HG03139 (cell line): ENCODE results near the gene TEX13C.
"Not testable (repeated sequence)": the region's sequence is repeated elsewhere in the genome, so short reads cannot be mapped to it uniquely, and the experiment has no call there.

Source experiments
- ATAC-seq: cut with Tn5 transposase; IDR thresholded peaks from one replicate; pipeline ENCODE4 v1.9.1; 2021; ENCODE audit not compliant: unreplicated experiment

The TEX13C gene

DNA sequence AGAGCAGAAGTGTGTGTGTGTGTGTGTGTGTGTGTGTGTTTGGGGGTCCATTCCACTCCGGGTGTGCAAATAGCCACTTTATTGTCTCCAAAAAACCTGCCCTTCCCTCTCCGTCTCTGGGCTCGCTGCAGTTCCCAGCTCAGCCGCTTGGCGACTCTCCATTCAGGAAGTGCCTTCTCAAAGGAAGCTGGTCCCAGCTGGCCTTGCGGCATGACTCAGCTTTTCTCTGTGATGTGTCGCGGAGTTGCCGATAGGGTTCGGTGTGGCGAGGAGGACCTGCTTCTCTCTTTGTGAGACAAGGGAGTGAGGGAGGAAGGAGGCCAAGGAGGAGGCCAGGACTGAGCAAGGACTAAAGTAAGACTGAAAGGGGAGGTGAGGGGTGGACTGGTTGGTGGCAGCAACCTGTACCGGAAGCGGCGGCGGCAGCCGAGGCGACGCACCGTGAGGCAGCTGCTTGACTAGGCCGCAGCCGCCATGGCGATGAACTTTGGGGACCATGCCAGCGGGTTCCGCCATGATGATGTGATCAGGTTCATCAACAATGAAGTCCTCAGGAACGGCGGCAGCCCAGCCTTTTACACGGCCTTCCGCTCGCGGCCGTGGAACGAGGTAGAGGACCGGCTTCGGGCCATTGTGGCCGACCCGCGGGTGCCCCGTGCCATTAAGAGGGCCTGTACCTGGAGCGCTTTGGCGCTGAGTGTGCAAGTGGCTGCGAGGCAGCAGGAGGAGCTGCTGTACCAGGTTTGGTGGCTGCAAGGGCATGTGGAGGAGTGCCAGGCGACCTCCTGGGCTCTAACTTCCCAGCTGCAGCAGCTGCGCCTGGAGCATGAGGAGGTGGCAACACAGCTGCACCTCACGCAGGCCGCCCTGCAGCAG lies at the start of gene TEX13C:
TEX13C (plus strand) TSS at position 226 of the 876 bp plus-strand sequence; CDS start at position 475, 249 bp downstream.
- ATAC-seq, result no peak

DNA sequence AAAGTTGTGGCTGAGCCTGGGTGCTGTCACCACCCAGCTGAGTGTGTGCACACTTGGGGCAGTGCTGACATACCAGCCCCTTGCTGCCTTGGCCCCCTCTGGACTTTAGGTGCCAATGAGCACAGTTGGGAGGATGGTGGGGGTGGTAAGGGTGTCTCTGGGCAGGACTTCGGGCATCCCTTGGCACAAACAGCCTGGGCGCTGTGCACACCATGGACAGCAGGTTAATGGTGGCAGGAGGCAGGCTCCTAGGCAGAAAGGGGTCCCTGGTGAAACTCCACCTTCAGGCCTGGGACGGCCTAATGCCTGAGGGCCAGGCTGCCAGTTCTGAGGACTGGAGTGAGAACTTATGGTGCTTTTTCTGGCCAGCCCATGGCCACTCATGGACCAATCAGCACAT lies 32.4 kb upstream of the TEX13C start:
- no peak for ATAC-seq

DNA sequence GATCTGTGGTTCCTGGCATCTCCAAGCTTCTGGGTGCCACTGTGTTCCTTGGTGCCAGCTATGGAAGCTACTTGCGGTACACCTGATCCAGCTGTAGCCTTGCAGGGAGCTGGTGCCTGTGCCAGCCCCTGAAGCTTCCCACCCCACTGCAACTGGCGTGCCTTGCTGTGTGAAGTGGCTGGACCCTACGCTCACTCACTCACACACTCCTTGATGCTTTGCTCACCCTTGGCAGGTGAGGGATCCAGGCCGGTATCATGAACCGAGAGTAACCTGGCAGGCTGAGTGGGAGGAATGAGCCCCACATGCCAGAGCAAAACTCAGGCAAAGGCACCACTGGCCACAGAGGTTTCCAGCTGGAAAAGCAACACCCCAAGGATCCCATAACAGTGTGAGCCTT lies 31.3 kb upstream of the TEX13C start:
- no peak for ATAC-seq

DNA sequence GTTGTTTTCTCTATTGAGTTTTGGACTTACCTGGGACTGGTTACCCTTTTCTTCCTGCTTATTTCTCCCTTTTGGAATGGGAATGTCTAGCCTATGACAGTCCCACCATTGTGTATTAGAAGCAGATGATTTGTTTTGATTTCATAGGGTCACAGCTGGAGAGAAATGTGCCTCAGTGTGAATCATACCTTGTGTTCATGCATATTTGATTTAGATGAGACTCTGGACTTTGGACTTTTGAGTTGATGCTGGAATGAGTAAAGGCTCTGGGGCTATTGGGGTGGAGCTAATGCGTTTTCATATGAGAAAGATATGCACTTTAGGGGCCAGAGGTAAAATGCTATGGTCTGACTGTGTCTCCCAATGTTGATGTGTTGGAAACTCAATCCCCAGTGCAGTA lies 30.5 kb upstream of the TEX13C start:
- ATAC-seq, result no peak

DNA sequence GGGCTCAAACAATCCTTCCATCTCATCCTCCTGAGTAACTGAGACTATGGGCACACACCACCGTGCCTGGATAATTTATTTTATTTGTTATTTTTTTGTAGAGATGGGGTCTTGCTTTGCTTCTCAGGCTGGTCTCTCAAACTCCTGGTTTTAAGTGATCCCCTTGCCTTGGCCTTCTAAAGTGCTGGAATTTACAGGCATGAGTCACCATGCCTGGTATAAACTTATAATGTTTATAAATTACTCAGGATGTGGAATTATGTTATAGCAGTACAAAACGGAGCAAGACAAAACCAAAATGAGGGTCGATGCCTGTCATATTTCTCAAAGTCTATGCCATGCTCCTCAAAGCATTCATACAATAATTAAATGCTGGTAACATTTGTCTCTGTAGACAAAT lies 29.8 kb upstream of the TEX13C start:
- ATAC-seq, result no peak

DNA sequence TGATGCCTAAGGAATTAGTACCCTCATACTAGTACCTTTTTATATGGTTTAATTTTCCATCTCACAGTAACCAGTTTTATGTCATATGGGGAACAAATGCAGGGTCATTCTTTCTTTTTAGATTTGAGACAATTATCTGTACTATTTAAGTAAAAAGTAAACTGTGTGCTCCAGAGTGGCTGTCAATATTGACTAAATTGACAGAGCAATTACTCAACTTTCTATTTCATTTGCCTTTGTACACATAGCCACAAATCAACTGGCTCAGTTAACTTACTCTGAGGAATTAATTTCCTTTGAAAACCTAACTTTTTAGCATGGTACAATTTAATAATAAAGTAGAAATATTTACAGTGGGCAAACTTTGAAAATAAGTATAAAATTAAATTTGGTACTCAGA lies 28.5 kb upstream of the TEX13C start:
- no peak for ATAC-seq

DNA sequence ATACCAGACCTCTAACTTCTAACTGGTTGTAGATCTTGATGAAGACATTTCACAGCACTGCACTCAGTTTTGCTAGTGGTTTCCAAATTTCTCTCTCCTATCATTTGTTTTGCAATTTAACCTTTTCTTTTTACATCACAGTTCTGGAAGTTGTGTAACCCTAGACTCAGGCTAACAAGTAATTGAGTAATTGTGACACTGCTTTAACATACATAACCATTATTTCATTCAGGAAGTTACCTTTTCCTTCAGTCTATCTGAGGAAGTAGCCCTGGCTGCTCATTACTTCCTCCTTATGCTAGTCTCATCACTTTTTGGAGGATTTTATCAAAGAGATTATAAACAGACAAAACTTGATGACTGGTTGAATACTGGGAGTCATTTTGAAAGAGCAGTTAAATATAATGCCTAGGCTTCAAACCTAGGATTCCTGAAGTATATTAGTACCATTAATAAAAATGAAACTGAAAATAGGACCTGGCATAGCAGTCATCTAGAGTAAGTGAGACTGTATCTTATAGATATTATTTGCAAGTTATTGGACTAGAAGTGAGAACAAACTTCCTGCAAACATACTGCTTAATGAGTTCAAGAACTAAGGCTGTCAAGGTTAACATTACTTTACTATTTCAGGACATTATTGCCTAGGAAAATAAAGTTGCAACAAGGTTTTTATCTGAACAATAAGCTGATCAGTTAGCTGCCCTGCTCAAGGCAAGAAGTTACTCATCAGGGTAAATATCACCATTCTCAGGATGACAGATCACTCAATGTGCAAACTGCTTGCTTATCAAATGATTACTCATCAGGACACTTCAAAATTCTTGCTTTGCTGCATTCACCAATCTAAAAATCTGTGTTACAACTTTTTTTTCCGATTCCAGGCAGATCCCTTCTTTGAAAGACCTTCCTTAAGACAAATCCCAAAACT lies 25.6 kb upstream of the TEX13C start:
- peak; percentile 67 for ATAC-seq

DNA sequence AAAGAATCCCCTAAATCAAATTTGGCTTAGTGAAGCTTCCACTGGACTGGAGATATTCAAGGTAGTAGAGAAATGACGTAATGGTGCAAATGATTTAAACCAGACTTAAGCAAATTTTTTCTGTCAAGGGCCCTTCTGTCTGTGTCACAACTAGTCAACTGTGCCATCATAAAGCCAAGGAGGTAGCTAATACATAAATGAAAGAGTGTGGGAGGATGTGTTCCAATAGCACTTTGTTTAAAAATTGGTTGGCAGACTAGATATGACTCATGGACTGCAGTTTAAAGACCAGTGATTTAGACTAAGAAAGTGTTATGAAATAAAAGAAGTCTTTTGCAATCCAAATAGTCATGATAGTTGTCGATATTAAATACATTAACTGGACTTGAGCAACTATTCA lies 24.3 kb upstream of the TEX13C start:
- peak; percentile 86 for ATAC-seq

DNA sequence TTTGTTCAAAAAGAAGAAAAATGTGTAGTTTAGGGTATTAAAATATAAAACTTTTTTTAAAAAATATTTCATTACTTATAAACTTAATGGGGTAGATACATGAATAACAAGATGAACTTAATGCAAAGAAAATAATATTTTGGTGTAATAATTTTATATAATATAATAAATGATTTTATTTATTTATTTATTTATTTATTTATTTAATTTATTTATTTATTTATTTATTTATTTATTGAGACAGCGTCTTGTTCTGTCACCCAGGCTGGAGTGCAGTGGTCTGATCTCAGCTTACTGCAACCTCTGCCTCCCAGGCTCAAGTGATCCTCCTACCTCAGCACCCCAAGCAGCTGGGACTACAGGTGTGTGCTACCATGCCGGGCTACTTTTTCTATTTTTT lies 20.8 kb upstream of the TEX13C start:
- ATAC-seq, result no peak

DNA sequence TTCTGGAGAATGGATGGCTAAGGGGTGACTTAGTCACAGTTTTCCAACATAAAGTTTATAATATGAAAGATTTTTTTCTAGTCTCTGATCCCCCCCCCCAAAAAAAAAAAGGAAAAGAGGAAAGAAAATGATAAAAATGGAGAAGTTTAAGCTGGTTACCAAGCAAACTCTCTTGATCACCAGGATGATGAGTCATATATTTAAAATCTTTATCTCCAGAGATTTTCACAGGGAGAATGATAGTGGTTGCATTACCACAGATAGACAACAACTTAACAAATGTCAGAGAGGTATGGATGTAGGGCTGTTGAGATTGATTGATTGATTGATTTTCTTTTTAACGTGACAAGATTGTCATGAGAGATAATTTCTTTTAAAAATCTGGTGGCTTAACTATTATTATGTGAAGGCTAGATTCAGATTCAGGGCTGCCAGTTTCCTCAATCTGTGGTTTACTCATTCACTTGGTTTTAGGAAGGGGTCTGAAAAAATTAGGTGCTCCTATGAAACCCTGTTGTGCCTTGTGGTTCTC lies 13.3 kb upstream of the TEX13C start:
- no peak for ATAC-seq

DNA sequence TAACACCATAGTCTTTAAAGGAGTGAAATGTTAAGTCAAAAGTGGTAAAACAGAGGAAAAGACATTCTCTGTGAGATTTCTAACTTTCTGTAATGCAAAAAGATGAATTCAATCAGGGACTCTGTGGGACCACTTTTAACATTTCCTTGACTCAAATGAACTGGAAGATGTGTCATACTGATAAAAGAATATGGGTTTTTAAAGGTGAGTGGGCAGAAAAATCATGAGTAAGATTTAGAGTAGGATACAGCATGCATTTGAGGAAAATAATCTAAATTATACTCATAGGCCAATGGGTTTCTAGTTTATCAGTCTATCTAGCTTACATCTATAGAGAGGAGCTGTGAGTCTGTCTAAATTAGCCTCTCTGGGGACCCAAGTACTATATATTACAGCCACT lies 11.0 kb upstream of the TEX13C start:
- ATAC-seq, result no peak

DNA sequence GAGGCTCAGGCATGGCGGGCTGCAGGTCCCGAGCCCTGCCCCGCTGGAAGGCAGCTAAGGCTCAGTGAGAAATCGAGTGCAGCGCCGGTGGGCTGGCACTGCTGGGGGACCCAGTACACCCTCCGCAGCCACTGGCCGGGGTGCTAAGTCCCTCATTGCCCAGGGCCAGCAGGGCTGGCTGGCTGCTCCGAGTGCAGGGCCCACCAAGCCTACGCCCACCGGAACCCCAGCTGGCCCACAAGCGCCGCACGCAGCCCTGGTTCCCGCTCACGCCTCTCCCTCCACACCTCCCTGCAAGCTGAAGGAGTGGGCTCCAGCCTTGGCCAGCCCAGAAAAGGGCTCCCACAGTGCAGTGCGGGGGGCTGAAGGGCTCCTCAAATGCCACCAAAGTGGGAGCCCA lies 505 bp upstream of the TEX13C start:
- ATAC-seq, result not testable (repeated sequence)

DNA sequence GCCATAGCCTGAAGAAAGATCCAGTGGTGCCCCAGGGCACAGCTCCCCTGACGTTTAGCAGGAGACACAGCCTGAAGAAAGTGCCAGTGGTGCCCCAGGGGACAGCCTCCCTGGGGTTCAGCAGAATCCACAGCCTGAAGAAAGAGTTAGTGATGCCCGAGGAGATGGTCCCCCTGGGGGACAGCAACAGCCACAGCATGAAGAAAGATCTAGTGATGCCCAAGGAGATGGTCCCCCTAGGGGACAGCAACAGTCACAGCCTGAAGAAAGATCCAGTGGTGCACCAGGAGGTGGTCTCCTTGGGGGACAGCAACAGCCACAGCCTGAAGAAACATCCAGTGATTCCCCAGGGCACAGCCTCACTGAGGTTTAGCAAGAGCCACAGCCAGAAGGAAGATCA lies 2.8 kb downstream of the TEX13C start:
- ATAC-seq, result no peak

DNA sequence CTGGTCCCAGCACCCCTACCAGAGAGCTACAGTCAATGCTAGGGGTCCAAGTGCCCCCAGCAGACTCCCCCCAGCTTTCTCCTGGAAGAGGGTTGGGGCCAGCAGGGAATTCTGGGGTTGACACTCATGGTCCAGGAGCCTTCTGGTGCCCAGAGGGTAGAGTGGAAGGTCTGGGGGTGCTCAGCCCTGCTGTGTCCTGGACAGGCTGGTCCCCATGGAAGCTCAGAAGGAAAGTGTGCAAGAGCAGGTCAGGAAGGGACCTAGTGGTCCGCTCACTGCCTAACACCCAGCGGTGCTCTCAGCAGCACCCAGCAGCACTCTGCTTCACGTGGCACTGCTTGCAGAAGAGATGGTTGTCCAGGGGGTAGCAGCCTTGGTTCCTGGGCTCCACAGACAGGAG lies 6.9 kb downstream of the TEX13C start:
- no peak for ATAC-seq

DNA sequence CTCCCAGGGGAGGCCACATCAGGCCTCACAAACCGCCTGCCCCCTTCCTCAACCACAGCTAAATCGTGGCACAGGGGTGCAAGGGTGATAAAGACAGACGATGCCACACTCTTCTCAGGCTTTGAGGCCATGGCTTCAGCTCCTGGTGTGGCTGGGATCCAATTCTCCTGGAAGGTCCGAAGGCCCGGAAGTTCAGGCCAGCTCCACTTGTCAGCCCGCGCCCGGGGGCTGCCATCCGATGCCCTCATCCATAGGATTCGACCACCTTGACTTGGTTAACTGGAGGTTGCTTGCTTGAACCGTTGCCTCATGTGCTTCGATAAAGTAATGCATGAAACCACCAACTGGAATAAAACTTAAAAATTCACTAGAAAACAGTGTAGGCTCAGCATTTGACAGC lies 8.2 kb downstream of the TEX13C start:
- ATAC-seq, result no peak

DNA sequence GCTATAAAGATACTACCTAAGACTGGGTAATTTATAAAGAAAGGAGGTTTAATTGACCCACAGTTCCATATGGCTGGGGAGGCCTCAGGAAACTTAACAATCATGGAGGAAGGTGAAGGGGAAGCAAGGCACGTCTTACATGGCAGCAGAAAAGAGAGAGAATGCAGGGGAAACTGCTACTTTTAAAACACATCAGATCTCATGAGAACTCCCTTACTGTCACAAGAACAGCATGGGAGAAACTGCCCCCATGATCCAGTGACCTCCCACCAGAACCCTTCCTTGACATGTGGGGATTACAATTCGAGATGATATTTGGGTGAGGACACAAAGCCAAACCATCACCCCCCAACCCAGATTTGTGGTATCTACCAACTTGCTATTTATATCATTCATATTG lies 13.9 kb downstream of the TEX13C start:
- ATAC-seq, result no peak

DNA sequence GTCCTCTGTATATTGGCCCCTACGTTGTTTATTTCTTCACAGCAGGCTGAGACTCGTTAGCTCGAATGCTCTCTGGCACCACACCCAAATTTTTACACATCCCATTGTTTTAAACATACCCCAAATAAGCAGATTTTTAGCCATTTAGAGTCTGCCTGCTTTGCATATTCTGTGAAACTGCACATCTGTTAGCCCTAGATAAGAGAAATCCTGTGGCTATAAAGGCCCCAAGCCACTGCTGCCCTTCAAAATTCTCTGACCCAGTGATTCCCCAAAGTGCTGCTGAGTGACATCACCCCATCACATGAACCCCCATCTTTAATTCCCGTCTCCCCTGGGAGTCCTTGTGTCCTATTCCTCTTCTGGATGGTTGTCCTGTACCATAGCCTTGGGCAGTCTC lies 20.8 kb downstream of the TEX13C start:
- ATAC-seq, result no peak

DNA sequence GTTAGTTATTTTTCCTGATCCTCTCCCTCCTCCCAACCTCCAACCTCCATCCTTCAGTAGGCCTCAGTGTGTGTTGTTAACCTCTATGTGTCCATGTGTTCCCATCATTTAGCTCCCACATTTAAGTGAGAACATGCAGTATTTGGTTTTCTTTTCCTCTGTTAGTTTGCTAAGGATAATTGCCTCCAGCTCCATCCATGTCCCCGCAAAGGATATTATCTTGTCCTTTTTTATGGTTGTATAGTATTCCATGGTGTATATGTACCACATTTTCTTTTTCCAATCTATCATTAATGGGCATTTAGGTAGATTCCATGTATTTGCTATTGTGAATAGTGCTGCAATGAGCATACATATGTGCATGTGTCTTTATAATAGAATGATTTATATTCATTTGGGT lies 54.5 kb downstream of the TEX13C start:
- no peak for ATAC-seq
